Activated T-helper 1 cell treated with anti-CD3 and anti-CD28 coated beads, Interleukin-12 subunit alpha, Interleukin-12 subunit beta, Interleukin-2, Interleukin-4 antibody, amounts not matched to agents 30 ng/mL and 10 ng/mL and 1 ng/mL, durations not matched to agents 14 hours and 24 hours and 36 hours (primary cell): ENCODE data around the gene TPGS1. TPM values are rescaled to one million over a fixed set of nuclear protein-coding genes. Genes with fewer than 3 reads are reported as not detected.

Experiments
- DNase-seq: peaks from one replicate; pipeline ENCODE4 v3.0.0; 2021; ENCODE audit warnings: low spot score
- H3K27ac Mint-ChIP-seq: one replicate; pipeline ENCODE4 v1.8.0; 2021; ENCODE audit warnings: mild to moderate bottlenecking, mixed read lengths
- H3K27me3 Mint-ChIP-seq: one replicate; pipeline ENCODE4 v1.8.0; 2022; ENCODE audit warnings: mild to moderate bottlenecking, moderate library complexity, mixed read lengths; ENCODE audit not compliant: insufficient read depth
- H3K36me3 Mint-ChIP-seq: one replicate; pipeline ENCODE4 v1.8.0; 2021; ENCODE audit warnings: low read depth, mixed read lengths
- H3K4me1 Mint-ChIP-seq: one replicate; pipeline ENCODE4 v1.8.0; 2021; ENCODE audit warnings: low read depth, mixed read lengths
- H3K4me3 Mint-ChIP-seq: one replicate; pipeline ENCODE4 v1.8.0; 2021; ENCODE audit warnings: mild to moderate bottlenecking, moderate library complexity, mixed read lengths
- H3K9me3 Mint-ChIP-seq: one replicate; pipeline ENCODE4 v1.8.0; 2021; ENCODE audit warnings: mixed read lengths
- intact Hi-C: fragments of 100-400 bp; cut with micrococcal nuclease; formaldehyde crosslinking; loops from one replicate; pipeline ENCODE4 v1.15.1; 2024
- total RNA-seq: library from RNA; stranded (reverse); gene quantifications from 2 replicates; pipeline ENCODE4 v1.2.3, GENCODE V29; 2022

TPGS1 gene
- total RNA-seq, 1 donor from 2014 or later, result 17.6 TPM

GRCh38 chr19:556611-557382 lies 49.5 kb downstream of the TPGS1 start:
- Mint-ChIP-seq H3K27ac (no peak overlapping the region), H3K27me3 (peaks cover 2% of the 10 kb centered on the region)
- no peak for DNase-seq

GRCh38 chr19:558770-559439 lies 51.6 kb downstream of the TPGS1 start:
- DNase-seq, result no peak
- H3K9me3 Mint-ChIP-seq, result no peaks in the 10 kb centered on the region
- no peak overlapping the region for H3K4me3 Mint-ChIP-seq
- intact Hi-C loops, result no loop called here
- H3K27me3 Mint-ChIP-seq, result peaks cover 2% of the 10 kb centered on the region
- H3K27ac Mint-ChIP-seq, result no peak overlapping the region
- H3K4me1 Mint-ChIP-seq, result no peaks in the 10 kb centered on the region
- H3K36me3 Mint-ChIP-seq, result no peaks in the 10 kb centered on the region

More at GRCh38 chr19:556611-557382, 49.5 kb downstream of the TPGS1 start:
- no peaks in the 10 kb centered on the region for H3K36me3 Mint-ChIP-seq
- H3K4me1 Mint-ChIP-seq, result no peaks in the 10 kb centered on the region
- H3K4me3 Mint-ChIP-seq, result no peak overlapping the region
- H3K9me3 Mint-ChIP-seq, result no peaks in the 10 kb centered on the region
- intact Hi-C loops, result no loop called here

- no peak for DNase-seq
- intact Hi-C loops, result no loop called here
- H3K9me3 Mint-ChIP-seq, result no peaks in the 10 kb centered on the region
- H3K4me3 Mint-ChIP-seq, result no peak overlapping the region
- H3K4me1 Mint-ChIP-seq, result no peaks in the 10 kb centered on the region
- no peaks in the 10 kb centered on the region for H3K36me3 Mint-ChIP-seq
- peaks cover 2% of the 10 kb centered on the region for H3K27me3 Mint-ChIP-seq
- H3K27ac Mint-ChIP-seq, result no peak overlapping the region
Observed at GRCh38 chr19:560121-560520, 52.8 kb downstream of the TPGS1 start.

GRCh38 chr19:566403-566802 lies 59.1 kb downstream of the TPGS1 start:
- no peaks in the 10 kb centered on the region for H3K36me3 Mint-ChIP-seq
- H3K4me3 Mint-ChIP-seq, result no peak overlapping the region
- H3K9me3 Mint-ChIP-seq, result no peaks in the 10 kb centered on the region

GRCh38 chr19:566844-567243 lies 59.5 kb downstream of the TPGS1 start:
- Mint-ChIP-seq H3K4me3 (no peak overlapping the region), H3K27me3 (peaks cover 6% of the 10 kb centered on the region), H3K4me1 (peaks cover 9% of the 10 kb centered on the region), H3K36me3 (no peaks in the 10 kb centered on the region), H3K27ac (no peak overlapping the region), H3K9me3 (no peaks in the 10 kb centered on the region)
- DNase-seq, result no peak
- intact Hi-C loops, result no loop called here

More at GRCh38 chr19:566403-566802, 59.1 kb downstream of the TPGS1 start:
- intact Hi-C loops, result no loop called here
- no peak for DNase-seq
- Mint-ChIP-seq H3K4me1 (peaks cover 6% of the 10 kb centered on the region), H3K27ac (no peak overlapping the region), H3K27me3 (peaks cover 6% of the 10 kb centered on the region)

- H3K27me3 Mint-ChIP-seq, result peaks cover 6% of the 10 kb centered on the region
- H3K9me3 Mint-ChIP-seq, result no peaks in the 10 kb centered on the region
- no peak overlapping the region for H3K4me3 Mint-ChIP-seq
- peaks cover 14% of the 10 kb centered on the region for H3K4me1 Mint-ChIP-seq
- H3K27ac Mint-ChIP-seq, result peak overlapping the region; percentile 13
- DNase-seq, result no peak
- H3K36me3 Mint-ChIP-seq, result no peaks in the 10 kb centered on the region
- intact Hi-C loops, result no loop called here
Observed at GRCh38 chr19:567296-567900, 60.1 kb downstream of the TPGS1 start.

Other genes with a start within 250 kb of the TPGS1 start
- gene PLPP2, start 216.1 kb upstream of the TPGS1 start, total RNA-seq, result 0.16 and 0.34 TPM in 2 replicates
- 32.0 and 34.2 TPM in 2 replicates for gene MIER2, start 162.7 kb upstream of the TPGS1 start, total RNA-seq
- gene C2CD4C, start 98.3 kb upstream of the TPGS1 start, total RNA-seq, result 0.08 and 0.15 TPM in 2 replicates
- not detected in 2 replicates for gene SHC2, start 46.5 kb upstream of the TPGS1 start, total RNA-seq
- 0.18 and 0.27 TPM in 2 replicates for gene MADCAM1, start 11.0 kb upstream of the TPGS1 start, total RNA-seq
- 56.6 and 58.2 TPM in 2 replicates for gene CDC34, start 24.3 kb downstream of the TPGS1 start, total RNA-seq
- gene GZMM, start 36.6 kb downstream of the TPGS1 start, total RNA-seq, result 52.7 and 55.6 TPM in 2 replicates
- gene BSG, start 65.1 kb downstream of the TPGS1 start, total RNA-seq, result 307 and 308 TPM in 2 replicates
- gene HCN2, start 82.4 kb downstream of the TPGS1 start, total RNA-seq, result 1.1 and 1.2 TPM in 2 replicates
- 103 and 104 TPM in 2 replicates for gene POLRMT, start 126.0 kb downstream of the TPGS1 start, total RNA-seq
- gene FGF22, start 132.4 kb downstream of the TPGS1 start, total RNA-seq, result not detected in 2 replicates
- 107 and 110 TPM in 2 replicates for gene RNF126, start 155.7 kb downstream of the TPGS1 start, total RNA-seq
- gene FSTL3, start 168.9 kb downstream of the TPGS1 start, total RNA-seq, result 5.5 and 5.6 TPM in 2 replicates
- not detected in 2 replicates for gene PRSS57, start 188.0 kb downstream of the TPGS1 start, total RNA-seq
- 0.18 TPM in 1 of 2 replicates, not detected in the other for gene PALM, start 201.4 kb downstream of the TPGS1 start, total RNA-seq
- not detected in 2 replicates for gene MISP, start 243.6 kb downstream of the TPGS1 start, total RNA-seq